ENCODE results near the gene ZBTB32.
"Not testable (repeated sequence)": the region's sequence is repeated elsewhere in the genome, so short reads cannot be mapped to it uniquely, and the experiment has no call there.

ZBTB32 gene

DNA sequence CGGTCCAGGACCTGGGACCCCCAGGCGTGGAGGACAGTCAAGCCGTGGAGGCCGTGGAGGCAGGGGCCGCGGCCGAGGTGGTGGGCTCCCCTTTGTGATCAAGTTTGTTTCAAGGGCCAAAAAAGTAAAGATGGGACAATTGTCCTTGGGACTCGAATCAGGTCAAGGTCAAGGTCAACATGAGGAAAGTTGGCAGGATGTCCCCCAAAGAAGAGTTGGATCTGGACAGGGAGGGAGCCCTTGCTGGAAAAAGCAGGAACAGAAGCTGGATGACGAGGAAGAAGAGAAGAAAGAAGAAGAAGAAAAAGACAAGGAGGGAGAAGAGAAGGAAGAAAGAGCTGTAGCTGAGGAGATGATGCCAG is 15.8 kb downstream of the ZBTB32 start:
- DNase-seq (ENCODE audit: low spot score) (no peak), FAIRE-seq (no peak)

DNA sequence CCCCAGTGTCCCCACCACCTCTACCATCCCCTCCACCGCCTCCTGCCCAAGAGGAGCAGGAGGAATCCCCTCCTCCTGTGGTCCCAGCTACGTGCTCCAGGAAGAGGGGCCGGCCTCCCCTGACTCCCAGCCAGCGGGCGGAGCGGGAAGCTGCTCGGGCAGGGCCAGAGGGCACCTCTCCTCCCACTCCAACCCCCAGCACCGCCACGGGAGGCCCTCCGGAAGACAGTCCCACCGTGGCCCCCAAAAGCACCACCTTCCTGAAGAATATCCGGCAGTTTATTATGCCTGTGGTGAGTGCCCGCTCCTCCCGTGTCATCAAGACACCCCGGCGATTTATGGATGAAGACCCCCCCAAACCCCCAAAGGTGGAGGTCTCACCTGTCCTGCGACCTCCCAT is 16.3 kb downstream of the ZBTB32 start:
- no peak for FAIRE-seq

DNA sequence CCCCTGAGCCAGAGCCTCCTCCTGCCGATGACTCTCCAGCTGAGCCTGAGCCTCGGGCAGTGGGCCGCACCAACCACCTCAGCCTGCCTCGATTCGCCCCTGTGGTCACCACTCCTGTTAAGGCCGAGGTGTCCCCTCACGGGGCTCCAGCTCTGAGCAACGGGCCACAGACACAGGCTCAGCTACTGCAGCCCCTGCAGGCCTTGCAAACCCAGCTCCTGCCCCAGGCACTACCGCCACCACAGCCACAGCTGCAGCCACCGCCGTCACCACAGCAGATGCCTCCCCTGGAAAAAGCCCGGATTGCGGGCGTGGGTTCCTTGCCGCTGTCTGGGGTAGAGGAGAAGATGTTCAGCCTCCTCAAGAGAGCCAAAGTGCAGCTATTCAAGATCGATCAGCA is 17.0 kb downstream of the ZBTB32 start:
- no peak for FAIRE-seq

More for the DNA sequence above, 16.3 kb downstream of the ZBTB32 start:
- DNase-seq (ENCODE audit: low spot score): no peak

DNA sequence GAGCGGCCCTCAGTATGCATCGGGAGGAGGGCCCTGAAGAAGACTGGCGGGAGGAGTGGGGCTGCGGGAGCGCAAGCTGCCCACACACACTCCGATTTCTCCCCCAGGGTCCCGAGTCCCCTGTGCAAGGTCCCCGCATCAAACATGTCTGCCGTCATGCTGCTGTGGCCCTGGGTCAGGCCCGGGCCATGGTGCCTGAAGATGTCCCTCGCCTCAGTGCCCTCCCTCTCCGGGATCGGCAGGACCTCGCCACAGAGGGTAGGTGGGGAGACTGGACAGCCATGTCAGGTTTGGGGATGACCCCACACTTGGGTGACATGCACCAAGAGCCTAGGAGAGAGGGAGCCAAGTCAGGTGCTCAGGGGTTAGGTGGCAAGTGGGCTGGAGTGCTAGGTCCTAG is 18.1 kb downstream of the ZBTB32 start:
- FAIRE-seq (no peak), DNase-seq (ENCODE audit: low spot score) (no peak)

More for the DNA sequence above, 17.0 kb downstream of the ZBTB32 start:
- DNase-seq (ENCODE audit: low spot score): no peak

DNA sequence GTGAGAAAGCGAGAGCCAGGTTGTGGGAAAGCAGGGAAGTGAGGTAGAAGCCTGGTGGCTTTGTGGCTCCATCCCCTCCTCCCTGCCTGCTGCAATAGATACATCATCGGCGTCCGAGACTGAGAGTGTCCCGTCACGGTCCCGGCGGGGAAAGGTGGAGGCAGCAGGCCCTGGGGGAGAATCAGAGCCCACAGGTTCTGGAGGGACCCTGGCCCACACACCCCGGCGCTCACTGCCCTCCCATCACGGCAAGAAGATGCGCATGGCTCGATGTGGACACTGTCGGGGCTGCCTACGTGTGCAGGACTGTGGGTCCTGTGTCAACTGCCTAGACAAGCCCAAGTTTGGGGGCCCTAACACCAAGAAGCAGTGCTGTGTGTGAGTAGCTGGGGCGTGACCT is 18.5 kb downstream of the ZBTB32 start:
- no peak for DNase-seq (ENCODE audit: low spot score)
- FAIRE-seq: no peak

DNA sequence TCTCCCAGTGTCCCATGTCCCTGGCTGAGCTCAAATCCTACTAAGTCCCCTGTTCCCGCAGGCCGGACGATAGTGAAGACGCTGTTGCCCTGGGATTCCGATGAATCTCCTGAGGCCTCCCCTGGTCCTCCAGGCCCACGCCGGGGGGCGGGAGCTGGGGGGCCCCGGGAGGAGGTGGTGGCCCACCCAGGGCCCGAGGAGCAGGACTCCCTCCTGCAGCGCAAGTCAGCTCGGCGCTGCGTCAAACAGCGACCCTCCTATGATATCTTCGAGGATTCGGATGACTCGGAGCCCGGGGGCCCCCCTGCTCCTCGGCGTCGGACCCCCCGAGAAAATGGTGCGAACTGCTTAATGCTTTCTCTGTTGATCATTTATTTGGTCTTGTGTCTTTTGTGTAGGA is 19.3 kb downstream of the ZBTB32 start:
- DNase-seq (ENCODE audit: low spot score) (no peak), FAIRE-seq (no peak)

DNA sequence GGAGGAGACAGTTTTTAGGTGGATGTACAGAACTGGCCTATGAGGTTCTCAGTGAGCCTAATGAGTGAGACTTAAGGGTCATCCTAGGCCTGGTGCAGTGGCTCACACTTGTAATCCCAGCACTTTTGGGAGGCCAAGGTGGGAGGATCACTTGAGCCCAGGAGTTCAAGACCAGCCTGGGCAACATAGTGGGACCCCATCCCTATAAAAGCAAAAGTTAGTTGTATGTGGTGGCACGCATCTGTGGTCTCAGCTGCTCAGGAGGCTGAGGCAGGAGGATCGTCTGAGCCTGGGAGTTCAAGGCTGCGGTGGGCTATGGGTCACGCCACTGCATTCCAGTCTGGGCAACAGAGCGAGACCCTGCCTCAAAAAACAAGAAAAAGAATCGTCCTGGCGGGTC is 19.8 kb downstream of the ZBTB32 start:
- not testable (repeated sequence) for FAIRE-seq; DNase-seq (ENCODE audit: low spot score)

DNA sequence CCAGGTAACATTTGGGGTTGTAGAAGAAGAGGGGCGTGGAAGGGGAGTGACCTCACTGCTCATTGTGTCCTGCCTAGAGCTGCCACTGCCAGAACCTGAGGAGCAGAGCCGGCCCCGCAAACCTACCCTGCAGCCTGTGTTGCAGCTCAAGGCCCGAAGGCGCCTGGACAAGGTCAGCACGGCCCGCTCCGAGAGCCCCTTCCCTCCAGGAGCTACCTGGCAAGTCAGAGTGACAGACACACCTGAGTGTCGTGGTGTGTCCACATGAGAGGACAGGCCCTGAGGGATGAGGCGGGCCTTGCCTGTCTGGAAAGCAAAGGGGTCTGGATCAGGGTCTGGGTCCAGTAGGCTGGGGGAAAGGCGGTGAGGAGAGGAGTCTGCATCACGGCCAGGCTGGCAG is 20.2 kb downstream of the ZBTB32 start:
- DNase-seq (ENCODE audit: low spot score): no peak
- no peak for FAIRE-seq

DNA sequence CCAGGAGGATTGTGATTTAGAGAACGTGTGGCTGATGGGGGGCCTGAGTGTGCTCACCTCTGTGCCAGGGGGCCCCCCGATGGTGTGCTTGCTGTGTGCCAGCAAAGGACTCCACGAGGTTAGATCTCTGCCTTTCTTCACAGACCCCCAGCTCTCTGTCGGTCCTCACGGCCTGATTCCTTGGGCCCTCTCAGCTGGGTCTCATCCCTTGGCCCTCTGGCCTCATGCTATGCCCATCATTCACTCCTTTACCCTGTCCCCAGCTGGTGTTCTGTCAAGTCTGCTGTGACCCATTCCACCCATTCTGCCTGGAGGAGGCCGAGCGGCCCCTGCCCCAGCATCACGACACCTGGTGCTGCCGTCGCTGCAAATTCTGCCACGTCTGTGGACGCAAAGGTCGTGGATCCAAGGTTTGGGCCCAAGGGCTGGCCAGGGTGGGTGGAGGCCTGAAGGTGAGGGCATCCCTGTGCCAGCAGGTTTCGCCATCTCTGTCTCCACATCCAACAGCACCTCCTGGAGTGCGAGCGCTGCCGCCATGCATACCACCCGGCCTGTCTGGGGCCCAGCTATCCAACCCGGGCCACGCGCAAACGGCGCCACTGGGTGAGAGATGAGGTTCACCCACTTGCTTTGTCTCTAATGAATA is 21.0 kb downstream of the ZBTB32 start:
- FAIRE-seq: no peak
- DNase-seq (ENCODE audit: low spot score): no peak

DNA sequence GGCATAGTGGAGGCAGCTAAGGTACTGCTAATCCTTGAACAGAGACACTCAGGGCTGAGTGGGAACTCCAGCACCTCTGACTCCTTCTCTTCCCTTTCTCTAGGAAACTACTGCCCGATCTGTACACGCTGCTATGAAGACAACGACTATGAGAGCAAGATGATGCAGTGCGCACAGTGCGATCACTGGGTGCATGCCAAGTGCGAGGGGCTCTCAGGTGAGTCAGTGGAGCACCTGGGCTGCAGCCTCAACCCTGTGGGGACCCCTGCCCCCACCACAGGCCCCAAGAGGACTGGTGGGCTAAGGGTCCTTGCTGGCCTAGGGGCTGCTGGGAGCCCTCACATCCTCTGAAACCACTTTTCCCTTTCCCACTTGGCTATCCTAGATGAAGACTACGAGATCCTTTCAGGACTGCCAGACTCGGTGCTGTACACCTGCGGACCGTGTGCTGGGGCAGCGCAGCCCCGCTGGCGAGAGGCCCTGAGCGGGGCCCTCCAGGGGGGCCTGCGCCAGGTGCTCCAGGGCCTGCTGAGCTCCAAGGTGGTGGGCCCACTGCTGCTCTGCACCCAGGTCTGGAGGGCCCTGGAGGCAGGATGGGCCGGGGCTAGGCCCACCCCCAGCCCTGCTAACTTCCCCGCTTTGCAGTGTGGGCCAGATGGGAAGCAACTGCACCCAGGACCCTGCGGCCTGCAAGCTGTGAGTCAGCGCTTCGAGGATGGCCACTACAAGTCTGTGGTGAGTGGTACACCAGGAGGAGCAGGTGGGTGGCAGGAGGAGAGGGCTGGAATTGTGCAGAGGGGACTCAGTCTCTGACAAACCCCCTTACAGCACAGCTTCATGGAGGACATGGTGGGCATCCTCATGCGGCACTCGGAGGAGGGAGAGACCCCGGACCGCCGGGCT is 22.9 kb downstream of the ZBTB32 start:
- FAIRE-seq: no peak
- DNase-seq (ENCODE audit: low spot score): no peak

DNA sequence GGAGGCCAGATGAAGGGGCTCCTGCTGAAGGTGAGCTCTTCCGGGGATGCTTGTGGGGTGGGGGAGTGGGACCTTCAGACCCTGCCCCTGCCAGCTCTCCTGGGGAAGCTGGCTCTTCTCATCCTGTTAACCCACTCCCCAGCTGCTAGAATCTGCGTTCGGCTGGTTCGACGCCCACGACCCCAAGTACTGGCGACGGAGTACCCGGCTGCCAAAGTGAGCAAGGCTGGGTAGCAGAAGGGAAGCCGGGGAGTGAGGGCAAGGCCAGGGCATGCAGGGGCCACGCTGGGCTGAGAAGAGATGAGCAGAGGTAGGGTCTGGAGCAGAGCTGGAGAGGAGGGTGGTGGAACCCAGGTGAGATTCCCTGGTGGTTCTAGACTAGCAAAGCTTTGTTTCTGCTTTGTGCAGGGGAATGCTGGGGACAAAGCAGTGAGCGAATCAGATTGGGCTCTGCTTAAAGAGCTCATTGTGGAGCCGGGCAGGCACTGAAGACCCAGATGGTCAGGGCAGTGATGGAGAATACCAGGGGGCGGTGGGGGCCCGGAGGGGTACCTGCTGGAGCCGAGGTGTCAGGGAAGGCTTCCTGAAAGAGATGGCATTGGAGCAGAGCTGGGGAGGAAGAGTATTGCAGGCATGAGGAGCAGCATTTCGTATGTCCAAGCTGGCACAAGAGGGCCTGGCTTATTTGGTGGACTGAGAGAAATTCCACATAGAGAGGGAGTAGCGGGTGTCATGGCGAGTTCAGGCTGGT is 23.8 kb downstream of the ZBTB32 start:
- FAIRE-seq: no peak
- DNase-seq (ENCODE audit: low spot score): no peak

DNA sequence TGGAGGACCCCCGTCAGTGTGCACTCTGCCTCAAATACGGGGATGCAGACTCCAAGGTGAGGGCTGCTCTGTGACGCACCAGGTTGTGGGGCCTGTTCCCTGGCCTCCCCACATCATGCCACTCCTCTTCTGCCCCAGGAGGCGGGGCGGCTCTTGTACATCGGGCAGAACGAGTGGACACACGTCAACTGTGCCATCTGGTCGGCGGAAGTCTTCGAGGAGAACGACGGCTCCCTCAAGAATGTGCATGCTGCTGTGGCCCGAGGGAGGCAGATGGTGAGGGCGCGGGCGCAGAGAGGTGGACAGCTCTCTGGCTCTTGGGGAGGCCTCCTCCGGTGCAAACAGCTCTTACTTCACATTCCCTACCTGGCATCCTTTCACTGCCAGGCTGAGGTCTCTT is 24.7 kb downstream of the ZBTB32 start:
- no peak for DNase-seq (ENCODE audit: low spot score)
- no peak for FAIRE-seq

DNA sequence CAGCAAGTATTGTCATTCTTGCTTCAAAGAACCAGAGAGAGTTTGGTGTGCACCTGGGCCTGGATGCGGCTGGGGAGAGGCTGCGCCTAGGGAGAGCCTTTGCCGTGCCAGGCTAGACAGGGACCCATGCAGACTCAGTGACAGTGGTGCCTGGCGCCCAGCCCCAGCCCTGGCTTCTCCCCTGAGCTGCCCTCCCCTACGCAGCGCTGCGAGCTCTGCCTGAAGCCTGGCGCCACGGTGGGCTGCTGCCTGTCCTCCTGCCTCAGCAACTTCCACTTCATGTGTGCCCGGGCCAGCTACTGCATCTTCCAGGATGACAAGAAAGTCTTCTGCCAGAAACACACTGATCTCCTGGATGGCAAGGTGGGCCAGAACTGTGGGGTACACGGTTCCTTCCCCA is 25.4 kb downstream of the ZBTB32 start:
- no peak for FAIRE-seq
- DNase-seq (ENCODE audit: low spot score): no peak

DNA sequence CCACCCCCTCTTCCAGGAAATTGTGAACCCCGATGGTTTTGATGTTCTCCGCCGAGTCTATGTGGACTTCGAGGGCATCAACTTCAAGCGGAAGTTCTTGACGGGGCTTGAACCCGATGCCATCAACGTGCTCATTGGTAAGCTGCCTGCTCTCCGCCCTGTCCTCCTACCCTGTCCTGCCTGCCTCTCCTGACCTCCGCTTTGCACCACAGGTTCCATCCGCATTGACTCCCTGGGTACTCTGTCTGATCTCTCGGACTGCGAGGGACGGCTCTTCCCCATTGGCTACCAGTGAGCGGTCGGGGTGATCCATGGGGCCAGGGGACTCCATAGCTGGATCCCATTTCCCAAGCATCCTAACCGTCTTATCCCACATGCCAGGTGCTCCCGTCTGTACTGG is 26.0 kb downstream of the ZBTB32 start:
- no peak for DNase-seq (ENCODE audit: low spot score)
- FAIRE-seq: no peak

DNA sequence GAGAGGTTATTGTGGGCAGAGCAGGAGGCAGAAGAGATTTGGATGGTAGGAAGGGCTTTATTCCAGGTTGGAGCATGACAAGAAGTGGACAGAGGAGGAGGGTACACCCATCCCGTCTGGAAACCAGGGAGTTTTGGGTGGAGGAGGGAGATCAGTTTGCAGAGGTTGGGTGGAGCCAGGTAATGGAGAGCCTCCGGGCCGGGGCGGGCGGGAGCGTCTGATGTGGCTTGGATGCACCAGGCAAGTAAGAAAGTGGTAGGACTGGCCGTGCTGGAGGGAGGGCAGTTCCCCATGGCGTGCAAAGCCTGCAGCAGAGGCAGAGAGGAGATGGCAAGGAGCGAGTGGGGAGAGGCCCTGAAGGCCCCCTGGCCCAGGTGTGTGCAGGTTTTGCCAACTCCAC is 27.0 kb downstream of the ZBTB32 start:
- no peak for DNase-seq (ENCODE audit: low spot score)
- no peak for FAIRE-seq

DNA sequence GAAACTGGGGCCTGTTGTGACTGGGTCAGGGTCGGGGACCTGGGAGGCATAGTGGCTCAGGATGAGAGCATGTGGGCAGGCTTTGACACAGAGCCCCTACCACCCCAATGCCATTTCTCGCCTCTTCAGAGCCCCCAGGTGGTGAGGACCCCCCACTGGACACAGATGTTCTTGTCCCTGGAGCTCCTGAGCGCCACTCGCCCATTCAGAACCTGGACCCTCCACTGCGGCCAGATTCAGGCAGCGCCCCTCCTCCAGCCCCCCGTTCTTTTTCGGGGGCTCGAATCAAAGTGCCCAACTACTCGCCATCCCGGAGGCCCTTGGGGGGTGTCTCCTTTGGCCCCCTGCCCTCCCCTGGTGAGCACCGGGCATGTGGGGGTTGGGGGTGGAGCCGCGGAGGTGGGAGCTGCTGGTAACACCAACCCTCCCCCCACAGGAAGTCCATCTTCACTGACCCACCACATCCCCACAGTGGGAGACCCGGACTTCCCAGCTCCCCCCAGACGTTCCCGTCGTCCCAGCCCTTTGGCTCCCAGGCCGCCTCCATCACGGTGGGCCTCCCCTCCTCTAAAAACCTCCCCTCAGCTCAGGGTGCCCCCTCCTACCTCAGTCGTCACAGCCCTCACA is 27.5 kb downstream of the ZBTB32 start:
- FAIRE-seq: no peak

DNA sequence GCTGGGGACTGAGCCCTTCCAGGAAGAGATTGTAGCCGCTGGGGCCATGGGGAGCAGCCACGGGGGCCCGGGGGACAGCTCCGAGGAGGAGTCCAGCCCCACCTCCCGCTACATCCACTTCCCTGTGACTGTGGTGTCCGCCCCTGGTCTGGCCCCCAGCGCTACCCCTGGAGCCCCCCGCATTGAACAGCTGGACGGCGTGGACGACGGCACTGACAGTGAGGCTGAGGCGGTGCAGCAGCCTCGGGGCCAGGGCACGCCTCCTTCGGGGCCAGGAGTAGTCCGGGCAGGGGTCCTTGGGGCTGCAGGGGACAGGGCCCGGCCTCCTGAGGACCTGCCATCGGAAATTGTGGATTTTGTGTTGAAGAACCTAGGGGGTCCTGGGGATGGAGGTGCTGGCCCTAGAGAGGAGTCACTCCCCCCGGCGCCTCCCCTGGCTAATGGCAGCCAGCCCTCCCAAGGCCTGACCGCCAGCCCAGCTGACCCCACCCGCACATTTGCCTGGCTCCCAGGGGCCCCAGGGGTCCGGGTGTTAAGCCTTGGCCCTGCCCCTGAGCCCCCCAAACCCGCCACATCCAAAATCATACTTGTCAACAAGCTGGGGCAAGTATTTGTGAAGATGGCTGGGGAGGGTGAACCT is 28.3 kb downstream of the ZBTB32 start:
- no peak for DNase-seq (ENCODE audit: low spot score)
- FAIRE-seq: no peak

More for the DNA sequence above, 27.5 kb downstream of the ZBTB32 start:
- DNase-seq (ENCODE audit: low spot score): no peak

DNA sequence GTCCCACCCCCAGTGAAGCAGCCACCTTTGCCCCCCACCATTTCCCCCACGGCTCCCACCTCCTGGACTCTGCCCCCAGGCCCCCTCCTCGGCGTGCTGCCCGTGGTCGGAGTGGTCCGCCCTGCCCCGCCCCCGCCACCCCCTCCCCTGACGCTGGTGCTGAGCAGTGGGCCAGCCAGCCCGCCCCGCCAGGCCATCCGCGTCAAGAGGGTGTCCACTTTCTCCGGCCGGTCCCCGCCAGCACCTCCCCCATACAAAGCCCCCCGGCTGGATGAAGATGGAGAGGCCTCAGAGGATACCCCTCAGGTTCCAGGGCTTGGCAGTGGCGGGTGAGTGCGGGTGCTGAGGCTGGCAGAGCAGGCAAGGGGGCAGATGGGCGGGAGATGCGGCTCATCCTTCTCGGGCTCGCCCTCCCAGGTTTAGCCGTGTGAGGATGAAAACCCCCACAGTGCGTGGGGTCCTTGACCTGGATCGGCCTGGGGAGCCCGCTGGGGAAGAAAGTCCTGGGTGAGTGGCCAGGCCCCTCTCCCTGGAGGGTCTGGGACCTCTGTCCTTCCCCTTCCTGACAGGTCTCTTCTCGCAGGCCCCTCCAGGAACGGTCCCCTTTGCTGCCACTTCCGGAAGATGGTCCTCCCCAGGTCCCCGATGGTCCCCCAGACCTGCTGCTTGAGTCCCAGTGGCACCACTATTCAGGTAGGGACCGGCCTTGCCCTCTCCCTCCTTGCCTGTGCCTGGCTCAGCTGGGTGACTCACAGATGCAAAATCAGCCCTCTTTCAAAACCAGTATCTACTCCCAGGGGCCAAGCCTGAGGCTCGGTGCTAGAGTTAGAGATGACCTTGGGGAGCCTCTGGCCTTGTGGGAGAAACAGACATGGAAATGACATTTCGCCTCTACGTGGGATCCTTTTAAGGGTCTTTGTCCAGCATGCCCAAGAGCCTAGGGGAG is 29.1 kb downstream of the ZBTB32 start:
- DNase-seq (ENCODE audit: low spot score): no peak
- FAIRE-seq: no peak

DNA sequence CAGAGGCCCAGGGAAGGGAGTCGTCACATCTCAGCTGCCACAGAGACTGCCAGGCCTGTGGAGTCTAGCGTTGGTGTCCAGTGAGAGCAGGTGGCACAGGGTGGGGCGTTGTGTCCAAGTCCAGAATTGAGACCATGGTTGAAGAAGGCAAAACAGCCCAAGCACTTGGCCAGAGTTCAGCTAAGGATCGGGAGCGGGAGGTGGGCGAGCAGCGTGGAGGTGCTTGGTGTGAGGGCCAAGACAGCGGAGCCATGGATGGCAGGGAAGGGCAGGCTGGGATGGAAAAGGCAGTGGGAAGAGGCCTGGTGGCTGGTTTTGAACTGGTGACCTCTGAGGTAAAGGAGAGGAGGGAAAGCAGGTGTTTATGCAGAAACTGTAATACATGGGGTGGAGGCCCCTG is 29.9 kb downstream of the ZBTB32 start:
- FAIRE-seq: no peak

DNA sequence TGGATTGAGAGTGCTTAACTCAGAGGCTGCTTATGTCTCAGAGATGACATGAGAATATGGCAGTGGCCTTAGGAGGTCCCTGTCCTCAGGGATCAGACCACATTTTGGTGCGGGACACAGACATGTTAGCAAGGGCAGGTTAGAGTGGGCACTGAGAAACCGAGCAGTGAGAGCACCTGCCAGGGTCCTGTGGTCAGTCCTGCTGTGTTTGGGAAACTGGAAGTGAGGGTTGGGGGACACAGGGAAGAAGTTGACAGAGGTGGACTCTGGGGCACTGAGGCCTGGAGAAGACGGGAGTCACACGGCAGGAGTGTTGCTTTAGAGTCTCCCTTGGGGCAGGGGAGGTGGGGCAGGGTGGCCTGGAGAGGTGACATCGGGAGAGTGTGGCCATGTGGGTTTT is 30.5 kb downstream of the ZBTB32 start:
- no peak for DNase-seq (ENCODE audit: low spot score)
- FAIRE-seq: no peak

More for the DNA sequence above, 29.9 kb downstream of the ZBTB32 start:
- DNase-seq (ENCODE audit: low spot score): no peak

Data from RCC 7860 (cell line).